Mesodermal cell (in vitro differentiated cells): Measurements from ENCODE around the gene TRIM22.

Experiments
- H3K27ac ChIP-seq: 2 replicates; pipeline ENCODE4 v1.7.0; 2013; ENCODE audit warnings: mild to moderate bottlenecking, low read depth, low read length, moderate library complexity; ENCODE audit not compliant: severe bottlenecking
- H3K36me3 ChIP-seq: 2 replicates; pipeline ENCODE4 v1.7.1; 2013; ENCODE audit warnings: mild to moderate bottlenecking, low read length, moderate library complexity; ENCODE audit not compliant: control insufficient read depth, insufficient read depth
- H3K4me1 ChIP-seq: one replicate; pipeline ENCODE4 v1.7.1; 2013; ENCODE audit warnings: mild to moderate bottlenecking, low read length; ENCODE audit not compliant: insufficient read depth, control insufficient read depth, poor library complexity, severe bottlenecking
- H3K4me3 ChIP-seq: 2 replicates; pipeline ENCODE4 v1.7.0; 2013; ENCODE audit warnings: low read length, control low read depth, mild to moderate bottlenecking; ENCODE audit not compliant: insufficient read depth, poor library complexity, severe bottlenecking; ENCODE audit errors: extremely low read depth
- H3K9me3 ChIP-seq: 2 replicates; pipeline ENCODE4 v1.7.1; 2013; ENCODE audit warnings: mild to moderate bottlenecking, low read length, moderate library complexity; ENCODE audit not compliant: control insufficient read depth
- WGBS, 2 experiments: methylation state at CpG; one replicate each; pipeline ENCODE4 v1.1.5; 2013; ENCODE audit warnings: missing lambda C conversion rate in 2 of 2; ENCODE audit not compliant: insufficient coverage in 2 of 2; 5-methylcytosine and 5-hydroxymethylcytosine counted together

The TRIM22 gene

DNA sequence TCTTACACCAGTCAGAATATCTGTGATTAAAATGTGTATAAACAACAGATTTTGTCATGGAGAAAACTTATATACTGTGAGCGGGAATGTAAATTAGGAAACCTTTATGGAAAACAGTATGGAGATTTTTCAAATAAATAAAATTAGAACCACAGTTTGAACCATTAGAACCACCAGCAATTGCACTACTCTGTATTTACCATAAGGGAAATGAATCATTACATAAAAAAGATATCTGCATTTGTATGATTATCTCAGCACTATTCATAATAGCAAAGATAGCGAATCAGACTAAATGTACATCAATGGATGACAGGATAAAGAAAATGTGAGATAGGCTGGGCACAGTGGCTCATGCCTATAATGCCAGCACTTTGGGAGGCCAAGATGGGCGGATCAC lies 57.0 kb downstream of the TRIM22 start:
- Histone ChIP-seq H3K9me3 (no peaks in the 10 kb centered on the region), H3K4me1 (no peaks in the 10 kb centered on the region), H3K4me3 (no peak overlapping the region), H3K27ac (no peak overlapping the region), H3K36me3 (no peaks in the 10 kb centered on the region)
- 86 to 100% methylated on average over 1 of the region's 3 CpGs for WGBS, 2 experiments

DNA sequence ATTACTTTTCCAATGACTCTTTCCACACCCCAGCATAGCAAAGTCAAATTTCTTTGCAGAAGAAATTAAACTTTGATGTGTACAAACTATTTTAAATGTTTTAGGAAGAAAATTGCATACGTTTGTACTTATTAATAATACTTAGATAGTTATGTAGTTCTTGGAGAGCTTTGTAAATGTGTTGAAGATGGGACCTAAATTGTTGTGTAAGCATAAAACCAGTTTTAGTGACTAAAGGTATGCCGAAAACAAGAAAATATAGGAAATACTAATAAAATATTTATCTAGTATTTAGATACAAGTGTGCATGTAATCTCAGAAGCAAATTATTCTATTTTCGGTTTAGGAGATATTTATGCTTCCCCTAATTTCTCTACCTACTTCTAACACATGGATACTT lies 60.2 kb downstream of the TRIM22 start:
- Histone ChIP-seq H3K27ac (no peak overlapping the region), H3K9me3 (no peaks in the 10 kb centered on the region), H3K36me3 (no peaks in the 10 kb centered on the region), H3K4me3 (no peak overlapping the region), H3K4me1 (no peaks in the 10 kb centered on the region)
- no CpG with 5 or more reads among the region's 3 CpGs for WGBS, 2 experiments

DNA sequence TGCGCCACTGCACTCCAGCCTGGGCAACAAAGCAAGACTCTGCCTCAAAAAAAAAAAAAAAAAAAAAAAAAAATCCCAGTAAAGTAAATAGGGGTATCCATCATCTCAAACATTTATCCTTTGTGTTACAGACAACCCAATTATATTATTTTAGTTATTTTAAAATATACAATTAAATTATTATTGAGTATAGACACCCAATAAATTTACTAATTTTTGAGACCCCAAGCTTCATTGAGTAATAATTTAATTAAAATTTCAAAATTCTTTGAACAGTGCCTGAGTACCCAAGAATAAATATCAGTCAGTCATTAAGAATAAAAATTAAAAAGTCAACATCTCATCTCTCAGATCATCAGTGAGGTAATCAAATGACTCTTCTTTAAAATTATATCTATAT lies 64.4 kb downstream of the TRIM22 start, which contains the start of gene OR52N4:
TSS of gene OR52N4 (plus strand) at position 301 of the 400 bp plus-strand sequence. CDS start 498 bp downstream, outside the sequence.
- Histone ChIP-seq H3K4me3 (no peak within 1 kb of the TSS), H3K9me3 (no peaks in the 10 kb centered on the region), H3K27ac (no peak within 1 kb of the TSS), H3K4me1 (no peaks in the 10 kb centered on the region), H3K36me3 (no peaks in the 10 kb centered on the region)
- no CpG with 5 or more reads among the region's 1 CpG for WGBS, 2 experiments
